GM13977 (cell line): Measurements from ENCODE around the gene ADAMTS13.
"Not testable (repeated sequence)": the region's sequence is repeated elsewhere in the genome, so short reads cannot be mapped to it uniquely, and the experiment has no call there.

Source experiments
- DNase-seq: peaks from one replicate; pipeline ENCODE4 v3.0.0; 2012; ENCODE audit warnings: low spot score
- CTCF ChIP-seq: IDR thresholded peaks from 2 replicates; pipeline ENCODE4 v1.5.1; 2012; ENCODE audit warnings: mild to moderate bottlenecking, control low read depth; ENCODE audit not compliant: insufficient read depth; ENCODE audit errors: extremely low read depth, missing control alignments
- in situ Hi-C: fragments of 300-500 bp; cut with MboI; formaldehyde crosslinking; loops from one replicate; pipeline ENCODE4 v1.12.0; 2022; ENCODE audit warnings: low sequenced_read_pairs, low pct_unique_long_range_greater_than_20kb, mixed read lengths, inconsistent platforms; ENCODE audit not compliant: unreplicated experiment

Gene ADAMTS13

GRCh38 chr9:133421615-133422542 is at the start of gene ADAMTS13:
ADAMTS13 (plus strand) TSS chr9:133422367; CDS start chr9:133422444, 77 bp downstream.
- in situ Hi-C loops, result no loop called here
- TF ChIP-seq CTCF, result peak; percentile 12
- DNase-seq, result peak; percentile 80

DNA sequence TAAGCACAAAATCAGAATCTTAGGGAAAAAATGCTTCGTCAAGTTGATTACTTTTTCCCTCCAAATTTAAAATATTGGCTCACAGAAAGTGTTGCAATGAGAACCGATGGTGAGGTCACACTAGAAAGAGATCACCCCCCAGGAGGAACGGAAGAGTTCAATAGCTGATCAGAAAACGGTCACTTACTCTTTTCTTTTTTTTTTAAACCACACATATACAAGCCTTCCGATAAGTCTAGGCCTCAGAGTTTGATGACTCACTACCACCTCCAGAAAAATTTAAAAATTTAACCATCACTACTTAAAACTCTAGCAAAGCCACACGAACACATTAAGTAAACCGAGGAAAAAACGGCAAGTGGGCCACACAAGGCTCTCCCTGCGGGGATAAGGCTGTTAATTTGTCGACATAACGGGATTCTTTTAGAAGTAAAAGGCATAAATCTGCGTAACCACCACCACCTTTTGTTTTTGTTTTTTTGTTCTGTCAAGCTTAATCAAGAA is 47.5 kb upstream of the ADAMTS13 start:
- in situ Hi-C loops, result no loop called here
- TF ChIP-seq CTCF, result no peak
- peak; percentile 60 for DNase-seq

GRCh38 chr9:133375116-133375723 is 46.9 kb upstream of the ADAMTS13 start:
- DNase-seq, result peak; percentile 74
- in situ Hi-C loops, result no loop called here
- TF ChIP-seq CTCF, result peak; percentile 40

DNA sequence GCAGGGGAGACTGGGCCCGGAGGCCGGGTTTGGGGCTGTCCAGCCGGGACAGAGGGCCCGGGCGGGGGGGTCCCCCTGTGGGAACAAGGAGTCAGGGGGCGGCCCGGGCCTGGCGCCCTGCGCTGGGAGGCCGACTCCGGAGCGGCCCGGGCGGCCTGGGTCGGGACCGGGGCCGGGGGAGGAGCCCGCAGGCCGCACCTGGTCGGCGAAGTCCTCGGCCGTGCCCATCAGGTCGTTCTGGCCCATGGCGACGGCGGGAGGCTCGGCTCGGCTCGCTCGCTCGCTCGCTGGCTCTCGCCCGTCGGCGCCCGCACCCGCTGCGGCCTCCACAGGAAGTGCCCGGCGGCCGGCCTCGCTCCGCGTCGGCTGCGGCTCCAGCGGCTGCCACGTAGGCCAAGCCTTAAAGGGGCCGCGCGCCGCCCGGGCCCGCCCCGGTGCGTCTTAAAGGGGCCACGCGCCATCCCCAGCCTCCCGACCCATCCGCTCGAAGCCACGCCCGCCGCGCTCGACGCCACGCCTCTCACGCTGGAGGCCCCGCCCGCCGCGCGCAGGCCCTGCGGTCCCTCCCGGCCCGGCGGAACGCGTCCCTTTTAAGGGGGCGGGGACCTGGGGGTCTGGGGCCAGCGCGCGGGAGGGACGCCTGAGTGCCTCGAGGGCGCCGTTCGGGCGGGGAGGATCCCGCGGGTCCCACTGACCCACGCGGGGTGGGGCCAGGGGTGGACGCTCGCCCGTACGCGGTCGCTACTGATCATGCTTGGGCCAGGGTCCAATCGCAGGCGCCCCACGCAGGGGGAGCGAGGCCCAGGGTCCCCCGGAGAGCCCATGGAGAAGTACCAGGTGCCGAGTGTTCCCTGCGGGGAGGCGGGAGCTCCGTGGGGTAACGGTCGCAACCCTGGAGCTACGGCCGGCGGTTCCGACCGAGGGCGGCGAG is 46.2 kb upstream of the ADAMTS13 start, which contains the start of the genes STKLD1 and SURF4:
STKLD1 (plus strand) TSS at position 643 of the 931 bp plus-strand sequence; CDS start at position 751, 108 bp downstream.
SURF4 (minus strand) TSS at position 337 of the 931 bp plus-strand sequence; CDS start at position 246, 91 bp downstream.
- peak; percentile 100 for DNase-seq
- TF ChIP-seq CTCF, result no peak
- in situ Hi-C loops, result no loop called here

DNA sequence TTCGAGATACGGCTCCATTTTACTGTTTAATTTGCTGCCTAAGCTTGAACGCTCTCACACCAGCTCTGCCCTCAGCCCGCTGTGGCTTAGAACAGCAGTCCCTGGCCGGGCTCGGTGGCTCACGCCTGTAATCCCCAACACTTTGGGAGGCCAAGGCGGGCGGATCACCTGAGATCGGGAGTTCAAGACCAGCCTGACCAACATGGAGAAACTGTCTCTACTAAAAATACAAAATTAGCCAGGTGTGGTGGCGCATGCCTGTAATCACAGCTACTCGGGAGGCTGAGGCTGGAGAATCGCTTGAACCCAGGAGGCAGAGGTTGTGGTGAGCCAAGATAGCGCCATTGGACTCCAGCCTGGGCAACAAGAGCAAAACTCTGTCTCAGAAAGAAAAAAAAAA is 44.9 kb upstream of the ADAMTS13 start:
- in situ Hi-C loops, result not testable (repeated sequence)

GRCh38 chr9:133377721-133378216 is 44.4 kb upstream of the ADAMTS13 start:
- DNase-seq, result no peak
- in situ Hi-C loops, result no loop called here

More for the DNA sequence above, 44.9 kb upstream of the ADAMTS13 start:
- not testable (repeated sequence) for DNase-seq

More at GRCh38 chr9:133377721-133378216, 44.4 kb upstream of the ADAMTS13 start:
- TF ChIP-seq CTCF, result no peak
